HepG2 (cell line): ENCODE results near the gene CHMP4B. TPM values are rescaled to one million over a fixed set of nuclear protein-coding genes. Genes with fewer than 3 reads are reported as not detected.
A peak's percentile ranks its signal among the peaks of the same experiment; 100 is the strongest.

Source experiments
- ATAC-seq: fragments of 200-7000 bp; cut with Tn5 transposase; 3 replicates; pipeline ENCODE4 v1.9.1; 2020; ENCODE audit warnings: mild to moderate bottlenecking, moderate library complexity
- Bru-seq: library from RNA; stranded (reverse); fragments of 400-500 nt; gene quantifications from one replicate; lab custom pipeline; 2021; lab: Mats Ljungman, UMichigan
- BruChase-seq, 2 experiments: library from RNA; stranded (reverse); fragments of 400-500 nt; gene quantifications; one replicate each; lab custom pipeline; 2021; lab: Mats Ljungman, UMichigan
- BruUV-seq: library from RNA; stranded (reverse); fragments of 400-500 nt; replicated peaks from 2 replicates; lab custom pipeline; 2021; lab: Mats Ljungman, UMichigan
- CTCF ChIA-PET: fragments of 300-600 bp; formaldehyde crosslinking; extraction: SDS; loops from one replicate; lab custom pipeline; 2021; ENCODE audit warnings: low total read pairs, inconsistent platforms, low intra/inter-chr PET ratio; lab: Yijun Ruan, JAX
- POLR2A ChIA-PET: fragments of 350-600 bp; sonication (Branson Sonifier 250); formaldehyde crosslinking; loops from one replicate; lab custom pipeline; 2020; ENCODE audit warnings: antibody characterized with exemption, inconsistent platforms; lab: Yijun Ruan, JAX
- DNase-seq: peaks from one replicate; pipeline ENCODE4 v3.0.0-alpha.2; 2015; ENCODE audit warnings: low spot score
- FAIRE-seq: peaks from 3 replicates; lab custom pipeline; 2011; peaks lifted over from hg19 to GRCh38; lab: Jason Lieb, UNC
- H2AFZ ChIP-seq: one replicate; pipeline ENCODE4 v1.6.1; 2011; ENCODE audit warnings: low read length, inconsistent platforms
- H3K27ac ChIP-seq: fragments of 300-600 bp; 3 replicates; pipeline ENCODE4 v1.8.0; 2011; ENCODE audit warnings: mixed run types, mild to moderate bottlenecking, mixed read lengths, low read length, inconsistent platforms; ENCODE audit not compliant: insufficient read depth; ENCODE audit errors: extremely low read length
- H3K27me3 ChIP-seq, 2 experiments: fragments of 200-600 bp in 1 of 2; 2 replicates in 1 of 2; 3 replicates in 1 of 2; pipeline versions ENCODE4 v1.6.0 to v1.8.0; 2011; ENCODE audit warnings: low read length in 2 of 2, mild to moderate bottlenecking in 2 of 2, moderate library complexity in 2 of 2, inconsistent platforms in 1 of 2; ENCODE audit not compliant: insufficient read depth in 2 of 2, control insufficient read depth in 1 of 2
- H3K36me3 ChIP-seq, 2 experiments: fragments of 200-600 bp in 1 of 2; replicated peaks in 1 of 2; 2 replicates in 1 of 2; 3 replicates in 1 of 2; pipeline versions ENCODE4 v1.5.1 to v1.8.0; 2011; ENCODE audit warnings: low read length in 2 of 2, inconsistent platforms in 1 of 2; ENCODE audit not compliant: insufficient read depth in 2 of 2, control insufficient read depth in 1 of 2
- H3K4me1 ChIP-seq: 2 replicates; pipeline ENCODE4 v1.5.1; 2012; ENCODE audit warnings: low read length, inconsistent platforms; ENCODE audit not compliant: insufficient read depth
- H3K4me2 ChIP-seq: 2 replicates; pipeline ENCODE4 v1.6.0; 2011; ENCODE audit warnings: low read depth, low read length, inconsistent platforms
- H3K4me3 ChIP-seq, 3 experiments: fragments of 200-600 bp in 1 of 3; sonication (generic), shearing (Covaris generic) in 1 of 3; replicated peaks in 1 of 3; 2 replicates each; pipeline ENCODE4 v1.5.1; 2011 to 2016; ENCODE audit warnings: low read length in 3 of 3, inconsistent platforms in 2 of 3, low read depth in 2 of 3, mild to moderate bottlenecking in 2 of 3, control low read depth in 1 of 3, mixed read lengths in 1 of 3; ENCODE audit not compliant: insufficient read depth in 1 of 3
- H3K79me2 ChIP-seq: one replicate; pipeline ENCODE4 v1.6.1; 2011; ENCODE audit warnings: low read length, inconsistent platforms; ENCODE audit not compliant: insufficient read depth
- H3K9ac ChIP-seq: 2 replicates; pipeline ENCODE4 v1.6.0; 2011; ENCODE audit warnings: mild to moderate bottlenecking, low read depth, low read length, inconsistent platforms; ENCODE audit not compliant: insufficient read depth
- H3K9me3 ChIP-seq: 2 replicates; pipeline ENCODE4 v1.5.1; 2012; ENCODE audit warnings: mild to moderate bottlenecking, low read length
- H4K20me1 ChIP-seq: 2 replicates; pipeline ENCODE4 v1.6.0; 2011; ENCODE audit warnings: inconsistent platforms, mild to moderate bottlenecking, low read length, moderate library complexity; ENCODE audit not compliant: insufficient read depth
- BHLHE40 ChIP-seq: IDR thresholded peaks from 2 replicates; pipeline ENCODE4 v1.6.1; 2011; ENCODE audit warnings: low read length, improper control_type of control experiment
- KAT2B ChIP-seq: fragments of 150-350 bp; IDR thresholded peaks from 2 replicates; pipeline ENCODE4 v1.6.1; 2014; ENCODE audit warnings: low read depth, low read length, borderline replicate concordance
- MIER3 ChIP-seq: IDR thresholded peaks from 2 replicates; pipeline ENCODE4 v1.6.1; 2016; ENCODE audit warnings: missing compliant biosample characterization, borderline replicate concordance
- SNAPC4 ChIP-seq: sonication (generic); formaldehyde crosslinking; IDR thresholded peaks from 2 replicates; pipeline ENCODE4 v1.4.0; 2020; ENCODE audit warnings: mild to moderate bottlenecking, missing genetic modification reagents
- SP2 ChIP-seq: sonication (generic); formaldehyde crosslinking; IDR thresholded peaks from 2 replicates; pipeline ENCODE4 v1.5.1; 2020; ENCODE audit warnings: mild to moderate bottlenecking, missing genetic modification reagents
- TARDBP ChIP-seq: sonication (generic); formaldehyde crosslinking; IDR thresholded peaks from 2 replicates; pipeline ENCODE4 v1.8.0; 2022; ENCODE audit warnings: mild to moderate bottlenecking, missing genetic modification reagents
- ZFY ChIP-seq: sonication (generic); formaldehyde crosslinking; IDR thresholded peaks from 2 replicates; pipeline ENCODE4 v1.4.0; 2020; ENCODE audit warnings: missing genetic modification reagents
- ZNF280D ChIP-seq: sonication (generic); formaldehyde crosslinking; IDR thresholded peaks from 2 replicates; pipeline ENCODE4 v1.5.1; 2020; ENCODE audit warnings: mild to moderate bottlenecking, missing genetic modification reagents
- WGBS: methylation state at CpG from one replicate; pipeline ENCODE4 v1.1.6; 2017; ENCODE audit warnings: low lambda C conversion rate; 5-methylcytosine and 5-hydroxymethylcytosine counted together
- in situ Hi-C: cut with HindIII; loops from 2 replicates; pipeline ENCODE4 v1.10.0; 2017; ENCODE audit warnings: low pct_unique_long_range_greater_than_20kb; ENCODE audit not compliant: extremely low pct_ligation_motif_present
- intact Hi-C: fragments of 100-400 bp; cut with micrococcal nuclease; formaldehyde crosslinking; loops from one replicate; pipeline ENCODE4 v1.10.0; 2022; ENCODE audit not compliant: unreplicated experiment
- long read RNA-seq, 2 experiments: library from RNA in 1 of 2; library from polyadenylated mRNA in 1 of 2; stranded (forward) in 1 of 2; unstranded in 1 of 2; transcript quantifications; one replicate each; pipeline ENCODE4 v2.0.0, GENCODE V29; 2019 to 2022
- polyA minus RNA-seq, 3 experiments: library from RNA; depleted of rRNA, polyadenylated mRNA; stranded (reverse); fragments of >200 nt; gene quantifications; 2 replicates each; pipeline ENCODE4 v1.2.3, GENCODE V29; 2011; ENCODE audit warnings: low replicate concordance in 1 of 3
- polyA plus RNA-seq, 8 experiments: library from polyadenylated mRNA; depleted of rRNA in 3 of 8; stranded (reverse) in 7 of 8; unstranded in 1 of 8; fragments of >200 nt; fragmentation: Illumina TruSeq in 4 of 8; extraction: Trizol in 4 of 8; gene quantifications; 2 replicates each; pipeline versions ENCODE4 v1.2.1 to v1.2.3, GENCODE V29; 2011 to 2016; ENCODE audit warnings: low read depth in 4 of 8, missing spikeins in 1 of 8, mixed read lengths in 1 of 8; ENCODE audit not compliant: insufficient read depth in 1 of 8
- total RNA-seq, 5 experiments: library from RNA; depleted of rRNA; stranded (reverse); fragments of >200 nt; fragmentation: Illumina TruSeq; extraction: Trizol; gene quantifications; 2 replicates each; pipeline ENCODE4 v1.2.3, GENCODE V29; 2016; ENCODE audit warnings: low read depth in 1 of 5

The CHMP4B gene
- total RNA-seq (2016; rRNA removed; fragmentation: Illumina TruSeq; extraction: Trizol), result 40.1 and 55.7 TPM in 2 replicates
- 21.5 and 22.5 TPM in 2 replicates for total RNA-seq (2016; cell fraction: cytosol; rRNA removed; fragmentation: Illumina TruSeq; extraction: Trizol; ENCODE audit: low read depth)
- total RNA-seq (2016; cell fraction: insoluble cytoplasmic fraction; rRNA removed; fragmentation: Illumina TruSeq; extraction: Trizol), result 38.1 and 49.5 TPM in 2 replicates
- total RNA-seq (2016; cell fraction: membrane; rRNA removed; fragmentation: Illumina TruSeq; extraction: Trizol), result 48.4 and 51.3 TPM in 2 replicates
- 20.3 and 20.7 TPM in 2 replicates for total RNA-seq (2016; cell fraction: nucleus; rRNA removed; fragmentation: Illumina TruSeq; extraction: Trizol)
- polyA plus RNA-seq (2011; rRNA removed), result 45.6 and 53.3 TPM in 2 replicates
- 41.0 and 57.4 TPM in 2 replicates for polyA plus RNA-seq (2011; cell fraction: cytosol; rRNA removed)
- polyA plus RNA-seq (2011; cell fraction: nucleus; rRNA removed), result 16.8 and 22.7 TPM in 2 replicates
- polyA plus RNA-seq (2012), result 89.7 and 106 TPM in 2 replicates
- polyA plus RNA-seq (2016; cell fraction: cytosol; fragmentation: Illumina TruSeq; extraction: Trizol; ENCODE audit: low read depth), result 70.9 and 93.4 TPM in 2 replicates
- polyA plus RNA-seq (2016; cell fraction: insoluble cytoplasmic fraction; fragmentation: Illumina TruSeq; extraction: Trizol; ENCODE audit: low read depth), result 148 and 160 TPM in 2 replicates
- 107 and 129 TPM in 2 replicates for polyA plus RNA-seq (2016; cell fraction: membrane; fragmentation: Illumina TruSeq; extraction: Trizol; ENCODE audit: low read depth)
- 88.7 and 93.2 TPM in 2 replicates for polyA plus RNA-seq (2016; cell fraction: nucleus; fragmentation: Illumina TruSeq; extraction: Trizol; ENCODE audit: insufficient read depth, low read depth)
- polyA minus RNA-seq (2011; rRNA and poly(A)+ RNA removed; ENCODE audit: low replicate concordance), result 12.1 and 18.5 TPM in 2 replicates
- polyA minus RNA-seq (2011; cell fraction: cytosol; rRNA and poly(A)+ RNA removed), result 23.5 and 28.2 TPM in 2 replicates
- 9.5 and 11.8 TPM in 2 replicates for polyA minus RNA-seq (2011; cell fraction: nucleus; rRNA and poly(A)+ RNA removed)
- percentile 87 among the genes with signal in this experiment for Bru-seq, nascent RNA
- percentile 92 among the genes with signal in this experiment for BruChase-seq, experiment 1, labeled RNA remaining after a 6-hour chase
- percentile 90 among the genes with signal in this experiment for BruChase-seq, experiment 2, labeled RNA remaining after a 2-hour chase
- long read RNA-seq, experiment 1, partial matches to known transcripts, result 1 of 2 reads
- long read RNA-seq, experiment 1, other reads (novel, unspliced or antisense), result 0 of 2 reads
- long read RNA-seq, experiment 2, transcript CHMP4B-201 (5 exons, 1,646 nt), result major isoform, 249 of 322 reads
- long read RNA-seq, experiment 2, partial matches to known transcripts, result 49 of 322 reads
- long read RNA-seq, experiment 2, other reads (novel, unspliced or antisense), result 24 of 322 reads

DNA sequence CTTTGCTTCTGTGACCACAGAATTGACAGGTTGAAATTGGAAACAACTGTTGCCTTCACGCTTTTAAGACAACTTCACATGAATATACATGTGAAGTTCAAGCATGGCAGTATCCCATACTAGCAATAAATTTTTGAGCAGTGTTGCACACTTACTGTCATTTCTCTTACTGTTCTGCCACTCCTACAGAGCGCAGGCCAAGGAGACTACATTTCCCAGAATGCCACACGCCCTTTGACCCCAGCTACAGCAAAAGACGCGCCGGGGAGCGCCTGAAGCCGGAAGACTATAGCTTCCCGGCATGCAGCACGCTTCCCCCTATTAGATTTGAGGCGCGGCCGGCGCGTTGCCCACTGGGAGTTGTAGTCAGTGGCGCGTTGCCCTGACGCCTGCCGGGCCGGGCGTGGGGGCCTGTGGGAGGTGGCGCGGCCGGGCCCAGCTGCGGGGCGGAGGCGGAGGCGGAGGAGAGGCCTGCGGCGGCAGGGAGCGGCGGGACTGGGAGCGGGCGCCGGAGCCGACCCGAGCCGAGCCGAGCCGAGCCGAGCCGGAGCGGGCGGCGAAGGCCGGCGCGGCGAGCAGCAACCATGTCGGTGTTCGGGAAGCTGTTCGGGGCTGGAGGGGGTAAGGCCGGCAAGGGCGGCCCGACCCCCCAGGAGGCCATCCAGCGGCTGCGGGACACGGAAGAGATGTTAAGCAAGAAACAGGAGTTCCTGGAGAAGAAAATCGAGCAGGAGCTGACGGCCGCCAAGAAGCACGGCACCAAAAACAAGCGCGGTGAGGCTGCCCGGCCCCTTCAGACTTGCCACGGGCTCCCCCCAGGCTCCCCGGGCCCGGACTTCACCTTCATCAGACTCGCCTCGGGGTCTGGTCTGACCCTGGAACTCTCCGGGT is at the start of gene CHMP4B:
Gene CHMP4B, plus strand, starts transcription at position 464 of the 891 bp plus-strand sequence. Its CDS starts 121 bp downstream, at position 585.
- POLR2A ChIA-PET, result interaction anchor here (0.6 to 6.6 kb wide), 12 partner anchors 8 to 1931 kb away, joined by 3 to 140 read pairs (median 4); partner anchors contain the start of genes CDK5RAP1, EIF2S2, RALY and RBM39
- Histone ChIP-seq H3K79me2 (peaks cover 46% of the 10 kb centered on the region), H3K4me2 (peak within 1 kb of the TSS; percentile 91), H3K36me3 (peaks cover 4 to 13% of the 10 kb centered on the region in 2 experiments; a peak in 3 of 5 replicates), H3K27me3 (no peaks in the 10 kb centered on the region; a peak in 1 of 5 replicates), H3K4me1 (peaks cover 59% of the 10 kb centered on the region), H3K9me3 (no peaks in the 10 kb centered on the region), H3K4me3 (peak within 1 kb of the TSS; percentile 83 to 96 (median 87)), H4K20me1 (peaks cover 23% of the 10 kb centered on the region), H3K27ac (peak within 1 kb of the TSS; percentile 72), H3K9ac (peak within 1 kb of the TSS; percentile 94), H2AFZ (peak within 1 kb of the TSS; percentile 84)
- ATAC-seq (peak; percentile 94), FAIRE-seq (peak; percentile 78), DNase-seq (peak; percentile 99)
- in situ Hi-C loops (no loop called here), intact Hi-C loops (loop anchor here (1.0 to 5.0 kb wide), 5 partner anchors 14 to 301 kb away; partner anchors contain the start of genes E2F1 and EIF2S2)
- CTCF ChIA-PET, result no interaction called here
- BruUV-seq, result no TSS peak
- WGBS, result 1% methylated on average over 59 of the region's 71 CpGs
- TF ChIP-seq KAT2B (no peak), SNAPC4 (CRISPR knock-in tag) (peak; percentile 72; the same call in 1 of the 2 replicates), ZFY (CRISPR knock-in tag) (peak; percentile 99), ZNF280D (CRISPR knock-in tag) (no peak), TARDBP (peak; percentile 99), SP2 (CRISPR knock-in tag) (peak; percentile 37), BHLHE40 (0 out of 2 replicates have a peak, but pooled peaks have one; percentile 4), MIER3 (peak; percentile 97)
